Measurements from ENCODE around the gene NECTIN1.

DNA sequence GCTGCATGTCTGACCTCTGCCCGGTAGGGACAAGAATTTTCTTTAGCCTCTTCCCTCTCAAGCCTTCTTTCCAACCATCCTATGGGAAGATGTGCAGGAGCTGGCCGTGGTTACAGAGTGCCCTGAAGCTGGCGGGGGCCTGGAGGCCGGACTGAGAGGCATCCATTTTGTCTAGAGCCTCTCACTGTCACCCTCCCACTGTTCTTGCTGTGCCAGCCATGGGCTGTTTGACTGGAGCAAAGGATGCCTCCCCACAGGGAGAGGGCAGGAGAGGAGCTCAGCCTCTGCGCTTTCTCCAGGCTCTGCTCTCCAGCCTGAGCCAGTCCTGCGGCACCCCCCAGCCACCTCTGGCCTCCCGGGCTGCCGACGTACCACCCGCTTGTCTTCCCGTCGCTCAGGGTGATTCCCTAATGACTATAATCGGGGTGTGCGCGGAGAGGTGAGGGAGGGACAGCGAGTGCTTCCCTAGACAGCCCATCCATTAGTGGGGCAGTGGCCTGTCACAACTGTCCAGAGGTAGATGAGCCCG, 123.8 kb downstream of the NECTIN1 start:
- TF ChIP-seq, protein P1, sequence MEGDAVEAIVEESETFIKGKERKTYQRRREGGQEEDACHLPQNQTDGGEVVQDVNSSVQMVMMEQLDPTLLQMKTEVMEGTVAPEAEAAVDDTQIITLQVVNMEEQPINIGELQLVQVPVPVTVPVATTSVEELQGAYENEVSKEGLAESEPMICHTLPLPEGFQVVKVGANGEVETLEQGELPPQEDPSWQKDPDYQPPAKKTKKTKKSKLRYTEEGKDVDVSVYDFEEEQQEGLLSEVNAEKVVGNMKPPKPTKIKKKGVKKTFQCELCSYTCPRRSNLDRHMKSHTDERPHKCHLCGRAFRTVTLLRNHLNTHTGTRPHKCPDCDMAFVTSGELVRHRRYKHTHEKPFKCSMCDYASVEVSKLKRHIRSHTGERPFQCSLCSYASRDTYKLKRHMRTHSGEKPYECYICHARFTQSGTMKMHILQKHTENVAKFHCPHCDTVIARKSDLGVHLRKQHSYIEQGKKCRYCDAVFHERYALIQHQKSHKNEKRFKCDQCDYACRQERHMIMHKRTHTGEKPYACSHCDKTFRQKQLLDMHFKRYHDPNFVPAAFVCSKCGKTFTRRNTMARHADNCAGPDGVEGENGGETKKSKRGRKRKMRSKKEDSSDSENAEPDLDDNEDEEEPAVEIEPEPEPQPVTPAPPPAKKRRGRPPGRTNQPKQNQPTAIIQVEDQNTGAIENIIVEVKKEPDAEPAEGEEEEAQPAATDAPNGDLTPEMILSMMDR (conservative IDR thresholded peaks at IDR 0.05; ENCODE audit: low read depth, low read length): no peak
- TF ChIP-seq POLR2A (IDR thresholded peaks at IDR 0.05; ENCODE audit: low read depth, low read length): no peak

Measured in IMR-90 (cell line).